Suppressor macrophage treated with lipopolysaccharide for 1 hour (primary cell): Measurements from ENCODE around the gene EVI5L.
"Not testable (repeated sequence)": the region's sequence is repeated elsewhere in the genome, so short reads cannot be mapped to it uniquely, and the experiment has no call there.

Source experiments
- DNase-seq, 3 donors: peaks; one replicate each; pipeline ENCODE4 v3.0.0-alpha.2; 2020 to 2022

Gene EVI5L

GRCh38 chr19:7829561-7830271 lies at the start of gene EVI5L:
Gene EVI5L, plus strand, starts transcription at chr19:7830218. Its CDS starts 16,325 bp downstream, at chr19:7846543.
- peak; percentile 99 to 100 (median 99) for DNase-seq

GRCh38 chr19:7781157-7781556 lies 48.9 kb upstream of the EVI5L start:
- DNase-seq: no peak

GRCh38 chr19:7783991-7784423 lies 46.0 kb upstream of the EVI5L start:
- DNase-seq: peak; percentile 81 to 90 (median 90)

- DNase-seq: no peak
These were observed 45.2 kb upstream of the EVI5L start for GRCh38 chr19:7784856-7785255.

GRCh38 chr19:7787141-7787540 lies 42.9 kb upstream of the EVI5L start:
- DNase-seq: no peak

- no peak for DNase-seq
These were observed 42.3 kb upstream of the EVI5L start for GRCh38 chr19:7787602-7788177.

GRCh38 chr19:7788178-7788932 lies 41.7 kb upstream of the EVI5L start:
- no peak for DNase-seq

GRCh38 chr19:7788933-7789323 lies 41.1 kb upstream of the EVI5L start:
- DNase-seq: no peak

GRCh38 chr19:7789447-7789846 lies 40.6 kb upstream of the EVI5L start:
- no peak for DNase-seq

GRCh38 chr19:7790416-7790815 lies 39.6 kb upstream of the EVI5L start:
- DNase-seq: no peak

- no peak for DNase-seq
These were observed 37.7 kb upstream of the EVI5L start for GRCh38 chr19:7792281-7792680.

- DNase-seq: not testable (repeated sequence)
These were observed 37.3 kb upstream of the EVI5L start for GRCh38 chr19:7792701-7793100.

- no peak for DNase-seq
These were observed 36.5 kb upstream of the EVI5L start for GRCh38 chr19:7793493-7793892.

GRCh38 chr19:7795555-7796161 lies 34.4 kb upstream of the EVI5L start:
- DNase-seq: no peak

- peak; percentile 85 to 91 (median 87) for DNase-seq
These were observed 30.2 kb upstream of the EVI5L start for GRCh38 chr19:7799640-7800355.

GRCh38 chr19:7801020-7801570 lies 28.9 kb upstream of the EVI5L start:
- DNase-seq: no peak

GRCh38 chr19:7806234-7806633 lies 23.8 kb upstream of the EVI5L start:
- no peak for DNase-seq

- no peak for DNase-seq
These were observed 23.1 kb upstream of the EVI5L start for GRCh38 chr19:7806876-7807275.

GRCh38 chr19:7808108-7808507 lies 21.9 kb upstream of the EVI5L start:
- no peak for DNase-seq

- DNase-seq: no peak
These were observed 18.0 kb upstream of the EVI5L start for GRCh38 chr19:7811989-7812388.

- no peak for DNase-seq
These were observed 14.7 kb upstream of the EVI5L start for GRCh38 chr19:7815325-7815724.

GRCh38 chr19:7816040-7816439 lies 14.0 kb upstream of the EVI5L start:
- not testable (repeated sequence) for DNase-seq
